ENCODE data around the gene TBCA.

Gene TBCA

DNA sequence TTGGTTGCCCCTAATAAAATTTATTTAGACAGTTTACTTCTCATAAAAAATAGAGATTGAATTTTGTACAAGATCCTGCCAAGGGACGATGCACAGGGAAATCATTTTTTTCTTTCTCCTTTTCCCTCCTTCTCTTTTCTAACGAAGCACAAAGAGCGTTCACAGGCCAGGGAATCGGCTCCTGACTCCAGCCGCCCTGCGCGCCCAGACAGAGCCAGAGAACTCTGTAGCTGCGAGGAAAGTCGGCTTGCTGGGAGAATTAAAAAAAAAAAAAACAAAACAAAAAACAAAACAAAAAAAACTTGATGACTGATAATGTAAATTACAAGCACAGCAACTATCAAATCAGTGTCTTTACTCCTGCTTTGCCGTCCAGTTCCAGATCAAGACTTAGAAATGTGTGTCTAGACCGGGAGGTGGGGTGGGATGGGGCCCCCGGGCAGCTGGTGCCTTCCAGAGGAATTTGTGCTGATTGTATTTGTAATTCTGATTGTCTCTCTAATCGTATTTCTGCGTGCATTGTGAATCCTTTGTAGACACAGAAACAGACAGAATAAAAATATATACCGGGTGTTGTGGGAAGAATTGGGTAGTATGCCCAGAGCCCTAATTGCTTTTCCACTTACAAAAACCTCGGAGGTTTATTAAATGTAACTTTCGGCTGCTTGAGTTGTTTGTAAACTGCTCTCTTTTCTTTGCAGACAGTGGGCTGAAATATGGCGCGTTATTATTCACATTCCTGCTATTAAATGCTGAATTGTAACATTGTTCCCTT, 134.0 kb downstream of the TBCA start:
- no peak for DNase-seq

- DNase-seq: no peak
These were observed 134.7 kb downstream of the TBCA start for GRCh38 chr5:77641397-77641943.
